K562 (cell line): ENCODE data around the gene TMEM116. TPM values are rescaled to one million over a fixed set of nuclear protein-coding genes. Genes with fewer than 3 reads are reported as not detected.

Source experiments
- CSDE1 ChIP-seq, 2 experiments: fragments of 450-650 bp; IDR thresholded peaks; 2 replicates each; pipeline ENCODE4 v1.6.1; 2016; ENCODE audit warnings: mild to moderate bottlenecking in 1 of 2
- CTCF ChIP-seq, 3 experiments: IDR thresholded peaks in 2 of 3; conservative IDR thresholded peaks in 1 of 3; 2 replicates each; pipeline ENCODE4 v1.5.1; 2011 to 2012; ENCODE audit warnings: low read length in 3 of 3, mild to moderate bottlenecking in 3 of 3, control low read depth in 2 of 3, improper control_type of control experiment in 1 of 3, inconsistent platforms in 1 of 3, low read depth in 1 of 3, mixed read lengths in 1 of 3, moderate library complexity in 1 of 3; ENCODE audit not compliant: insufficient read depth in 2 of 3
- CXXC5 ChIP-seq: fragments of 250-450 bp; sonication (Bioruptor Pico); IDR thresholded peaks from 2 replicates; pipeline ENCODE4 v1.8.0; 2022; ENCODE audit warnings: inconsistent platforms, mild to moderate bottlenecking, moderate library complexity
- DIDO1 ChIP-seq: fragments of 450-650 bp; IDR thresholded peaks from 2 replicates; pipeline ENCODE4 v1.6.1; 2016; ENCODE audit warnings: low read depth, missing biosample characterization, missing genetic modification characterization
- FOXJ2 ChIP-seq: fragments of 200-800 bp; sonication (Bioruptor generic); IDR thresholded peaks from 2 replicates; pipeline ENCODE4 v1.6.1; 2016; ENCODE audit warnings: missing genetic modification characterization, missing compliant biosample characterization
- HLTF ChIP-seq: fragments of 450-650 bp; IDR thresholded peaks from 2 replicates; pipeline ENCODE4 v1.6.1; 2016
- LCOR ChIP-seq: sonication (generic); formaldehyde crosslinking; IDR thresholded peaks from 2 replicates; pipeline ENCODE4 v1.8.0; 2022; ENCODE audit warnings: mild to moderate bottlenecking, missing genetic modification reagents
- MBD1 ChIP-seq: fragments of 250-450 bp; sonication (Bioruptor Pico); IDR thresholded peaks from 2 replicates; pipeline ENCODE4 v1.8.0; 2022; ENCODE audit warnings: inconsistent platforms
- MCM3 ChIP-seq: fragments of 450-650 bp; IDR thresholded peaks from 2 replicates; pipeline ENCODE4 v1.6.1; 2016
- NFIC ChIP-seq: fragments of 450-650 bp; IDR thresholded peaks from 2 replicates; pipeline ENCODE4 v1.6.1; 2017; ENCODE audit warnings: mild to moderate bottlenecking, inconsistent platforms
- PBX2 ChIP-seq, 2 experiments: IDR thresholded peaks in 1 of 2; conservative IDR thresholded peaks in 1 of 2; 2 replicates each; pipeline ENCODE4 v1.6.1; 2016; ENCODE audit warnings: low read depth in 2 of 2, mild to moderate bottlenecking in 1 of 2, missing compliant biosample characterization in 1 of 2, missing genetic modification characterization in 1 of 2, moderate library complexity in 1 of 2
- PRDM10 ChIP-seq: fragments of 450-650 bp; IDR thresholded peaks from 2 replicates; pipeline ENCODE4 v1.6.1; 2018; ENCODE audit not compliant: partially characterized antibody
- SIN3B ChIP-seq: fragments of 450-650 bp; IDR thresholded peaks from 2 replicates; pipeline ENCODE4 v1.6.1; 2017; ENCODE audit warnings: low read depth, mild to moderate bottlenecking, moderate library complexity
- SMARCB1 ChIP-seq: IDR thresholded peaks from 2 replicates; pipeline ENCODE4 v1.6.1; 2011; ENCODE audit warnings: improper control_type of control experiment, low read depth; ENCODE audit not compliant: insufficient read length
- SMC3 ChIP-seq: conservative IDR thresholded peaks from 2 replicates; pipeline ENCODE4 v1.6.1; 2011; ENCODE audit warnings: low read depth, low read length, improper control_type of control experiment; ENCODE audit not compliant: insufficient read depth
- TAL1 ChIP-seq: fragments of 450-650 bp; IDR thresholded peaks from 2 replicates; pipeline ENCODE4 v1.6.1; 2016; ENCODE audit warnings: mild to moderate bottlenecking
- ZNF316 ChIP-seq: fragments of 450-650 bp; IDR thresholded peaks from 2 replicates; pipeline ENCODE4 v1.6.1; 2016
- ZNF436 ChIP-seq: fragments of 250-450, 450-650 bp; sonication (Bioruptor Pico); formaldehyde crosslinking; IDR thresholded peaks from 2 replicates; pipeline ENCODE4 v1.7.0; 2020; ENCODE audit warnings: mild to moderate bottlenecking
- polyA plus RNA-seq, 8 experiments: library from polyadenylated mRNA; depleted of rRNA in 4 of 8; stranded (reverse) in 5 of 8; unstranded in 3 of 8; fragments of >200 nt; fragmentation: Nextera tagmentation in 2 of 8; fragmentation: Illumina TruSeq in 1 of 8; extraction: Ambion mirVana in 2 of 8; extraction: Trizol in 1 of 8; gene quantifications; 2 replicates each; pipeline versions ENCODE4 v1.2.1 to v1.2.3, GENCODE V29; 2011 to 2014; ENCODE audit warnings: inconsistent platforms in 1 of 8, missing spikeins in 1 of 8
- total RNA-seq, 7 experiments: library from RNA; depleted of rRNA in 6 of 7; stranded (reverse); fragments of >200 nt in 6 of 7; fragmentation: Illumina TruSeq in 2 of 7; extraction: Trizol in 2 of 7; gene quantifications; 2 replicates each; pipeline versions ENCODE4 v1.2.1 to v1.2.3, GENCODE V29; 2011 to 2021; ENCODE audit warnings: low replicate concordance in 1 of 7

The TMEM116 gene
- total and polyA plus RNA-seq, 9 of the 15 experiments (the other 6 are each of a cell fraction or from before 2014, with no cell fraction given): 5.2 to 78.6 (median 13.9) TPM

- TF ChIP-seq PRDM10 (peak; percentile 40), SMARCB1 (no peak), NFIC (0 out of 2 replicates have a peak, but pooled peaks have one; percentile 11), MCM3 (no peak), FOXJ2 (tag) (no peak), TAL1 (no peak), CTCF (IDR thresholded peaks at IDR 0.05 in 2 of 3, conservative IDR thresholded peaks at IDR 0.05 in 1 of 3; ENCODE audit: insufficient read depth in 2 of 3, low read depth in 1 of 3, low read length in 3 of 3) (no peak), SIN3B (no peak), PBX2 (CRISPR knock-in tag; IDR thresholded peaks at IDR 0.05; ENCODE audit: low read depth) (no peak), PBX2 (tag; conservative IDR thresholded peaks at IDR 0.05; ENCODE audit: low read depth) (no peak), CXXC5 (0 out of 2 replicates have a peak, but pooled peaks have one; percentile 9), ZNF316 (peak; percentile 97), MBD1 (no peak), LCOR (CRISPR knock-in tag) (no peak), SMC3 (no peak), DIDO1 (tag) (no peak), CSDE1 (IDR thresholded peaks at IDR 0.05) (no peak), ZNF436 (CRISPR knock-in tag) (no peak), HLTF (0 out of 2 replicates have a peak, but pooled peaks have one; percentile 30)
These were observed 7.3 kb downstream of the TMEM116 start (continued) for GRCh38 chr12:112005419-112006395.
